ENCODE results near the gene DCST2. TPM values are rescaled to one million over a fixed set of nuclear protein-coding genes. Genes with fewer than 3 reads are reported as not detected.

DCST2 gene
- total RNA-seq, 4 donors from 2014 or later: 0.34 to 3.7 (median 2.6) TPM; not detected in 1

GRCh38 chr1:155050560-155051341 lies 17.2 kb upstream of the DCST2 start, which contains the start of gene ADAM15:
Gene ADAM15, plus strand, starts transcription at chr1:155051316. Its CDS starts 71 bp downstream, at chr1:155051387.
- TF ChIP-seq CTCF (IDR thresholded peaks at IDR 0.05; ENCODE audit: low read depth): no peak

- TF ChIP-seq CTCF (IDR thresholded peaks at IDR 0.05; ENCODE audit: low read depth): no peak
Observed at GRCh38 chr1:155049651-155050559, 16.3 kb upstream of the DCST2 start.

GRCh38 chr1:155048449-155049334 lies 15.1 kb upstream of the DCST2 start:
- TF ChIP-seq CTCF (IDR thresholded peaks at IDR 0.05; ENCODE audit: low read depth): no peak

- TF ChIP-seq CTCF (IDR thresholded peaks at IDR 0.05; ENCODE audit: low read depth): no peak
Observed at GRCh38 chr1:155044812-155045657, 11.5 kb upstream of the DCST2 start.

- TF ChIP-seq CTCF (IDR thresholded peaks at IDR 0.05; ENCODE audit: low read depth): no peak
Observed at GRCh38 chr1:155044365-155044764, 10.8 kb upstream of the DCST2 start.

- TF ChIP-seq CTCF (IDR thresholded peaks at IDR 0.05; ENCODE audit: low read depth): no peak
Observed at GRCh38 chr1:155043793-155044192, 10.2 kb upstream of the DCST2 start.

All from subcutaneous adipose tissue (tissue), 4 donors.